ENCODE measurements around the gene AIG1.
"Not testable (repeated sequence)": the region's sequence is repeated elsewhere in the genome, so short reads cannot be mapped to it uniquely, and the experiment has no call there.

Gene AIG1

GRCh38 chr6:143058987-143059386 is 1.7 kb upstream of the AIG1 start:
- no peak for DNase-seq (ENCODE audit: low spot score)

DNA sequence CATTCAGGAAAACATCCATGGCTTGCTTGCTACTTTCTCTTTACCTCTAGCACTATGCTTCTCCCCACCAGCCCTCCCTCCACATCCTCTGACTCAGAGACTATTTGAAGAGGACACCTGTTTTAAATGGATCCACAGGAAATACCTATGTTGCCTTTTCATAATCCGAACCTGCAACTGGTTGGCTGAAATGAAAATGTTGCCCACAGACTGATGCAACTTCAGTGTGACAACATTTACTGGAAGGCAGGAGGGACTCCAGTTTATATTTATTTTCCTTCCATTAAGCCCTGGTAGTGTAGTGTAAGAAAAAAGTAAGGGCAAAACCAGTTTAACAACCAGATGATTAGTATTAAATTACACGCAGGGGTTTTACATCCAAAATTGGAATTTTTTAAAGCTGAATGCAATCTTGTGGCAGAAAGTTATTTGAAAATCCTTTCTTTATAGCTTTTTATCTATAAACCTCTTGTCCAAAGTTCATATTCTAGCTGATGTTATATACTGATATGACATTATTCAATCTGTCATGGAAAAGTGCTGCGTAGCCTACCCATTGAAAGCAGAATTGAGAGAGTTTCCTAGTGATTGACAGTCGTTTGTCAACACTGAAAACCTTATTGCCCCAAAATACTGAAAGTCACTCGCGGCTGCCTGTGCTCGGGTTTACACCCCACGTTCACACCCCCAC is 881 bp upstream of the AIG1 start:
- DNase-seq (ENCODE audit: low spot score), result peak; percentile 51

DNA sequence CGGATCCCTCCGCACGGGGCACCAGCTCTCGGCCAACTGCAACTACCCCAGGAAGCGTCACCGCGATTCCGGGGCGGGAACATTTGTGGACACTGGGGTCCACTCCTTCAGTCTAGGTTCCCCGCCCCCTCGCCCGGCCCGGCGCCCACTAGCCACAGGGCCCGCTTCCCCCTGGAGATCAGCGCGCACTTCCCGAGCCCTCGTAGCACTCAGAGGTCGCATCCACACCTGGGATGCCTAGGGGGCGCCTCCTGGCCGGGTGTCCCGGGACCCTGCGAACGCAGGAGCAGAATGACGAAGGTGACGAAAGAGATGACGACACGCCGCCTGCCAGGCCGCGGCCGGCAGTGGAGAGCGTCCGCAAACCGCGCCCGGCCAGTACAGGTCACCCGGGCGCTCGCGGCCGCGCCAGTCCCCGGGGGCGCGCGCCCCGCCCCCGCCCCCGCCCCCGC is 309 bp upstream of the AIG1 start:
- peak; percentile 63 for DNase-seq (ENCODE audit: low spot score)

DNA sequence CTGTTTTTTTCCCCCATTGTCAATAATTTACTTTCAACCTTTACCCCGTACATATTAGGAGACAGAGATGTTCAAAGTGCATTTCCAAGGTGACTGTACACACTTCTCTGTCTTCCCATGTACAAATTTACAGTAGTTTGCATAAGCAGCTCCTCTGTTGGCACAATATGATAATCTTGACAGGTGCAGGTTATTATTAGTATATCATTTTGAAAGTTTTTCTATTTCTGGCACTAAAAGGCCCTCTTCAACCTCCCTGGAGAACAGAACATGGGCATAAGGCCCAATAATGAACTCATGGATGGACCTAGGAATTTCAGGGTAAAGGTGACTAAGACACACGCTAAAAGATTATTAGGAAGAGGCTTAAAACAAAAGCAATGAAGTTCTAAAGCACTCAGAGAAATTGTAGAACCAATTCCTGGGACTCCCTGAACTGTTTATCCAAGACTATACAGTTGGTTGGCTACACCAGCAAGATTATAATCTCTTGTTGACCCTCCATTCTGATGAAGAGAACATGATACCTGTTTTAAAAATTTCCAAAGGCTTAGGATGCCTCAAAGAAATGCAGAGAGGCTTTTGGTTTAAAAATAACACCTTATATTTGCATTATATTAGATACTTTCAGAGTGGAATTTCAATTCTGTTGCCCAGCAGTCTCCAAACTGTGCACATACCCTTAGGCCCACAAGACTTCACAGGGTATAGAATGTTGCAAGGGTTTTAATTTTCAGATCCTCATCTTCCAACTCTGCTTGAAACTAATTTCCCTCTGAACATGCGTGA is 1.1 kb downstream of the AIG1 start:
- DNase-seq (ENCODE audit: low spot score), result no peak

DNA sequence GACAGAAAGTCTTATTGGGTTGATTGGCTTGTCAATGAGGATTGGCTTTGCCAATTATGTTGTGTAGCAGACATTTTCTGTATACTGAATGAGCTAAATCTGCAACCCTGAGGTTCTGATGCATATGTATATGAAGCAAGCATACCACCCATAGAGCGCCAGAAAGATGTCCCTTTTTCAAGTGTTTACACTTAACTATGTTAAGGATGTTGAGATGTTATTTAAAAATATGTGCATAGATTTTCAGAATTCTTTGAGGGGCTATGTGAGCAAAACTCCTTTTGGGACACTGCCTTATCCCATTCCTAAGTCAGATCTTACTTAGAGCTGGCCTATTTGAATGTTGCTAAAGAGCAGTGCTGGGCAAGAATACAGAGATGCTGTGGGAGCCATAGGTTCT is 1.9 kb downstream of the AIG1 start:
- no peak for DNase-seq (ENCODE audit: low spot score)

DNA sequence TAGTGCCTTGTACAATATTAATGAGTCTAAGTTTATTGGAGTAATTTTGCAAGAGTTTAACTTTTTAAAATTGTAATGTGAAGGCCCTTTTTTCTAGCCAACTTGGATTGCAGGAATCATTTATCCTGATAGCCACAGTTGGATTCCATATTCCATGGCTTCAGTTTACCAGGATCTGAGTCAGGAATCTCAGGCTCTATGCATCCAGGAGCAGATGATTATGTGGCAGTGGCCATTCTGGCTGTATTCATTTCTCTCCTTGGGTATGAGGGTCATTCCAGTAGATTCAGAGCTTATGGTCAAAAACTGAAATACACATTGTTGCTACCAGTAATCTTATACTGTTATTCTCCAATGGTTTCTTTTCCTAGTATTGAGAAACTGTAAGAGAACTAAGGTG is 2.9 kb downstream of the AIG1 start:
- no peak for DNase-seq (ENCODE audit: low spot score)

- no peak for DNase-seq (ENCODE audit: low spot score)
Observed at GRCh38 chr6:143064271-143064670, 3.6 kb downstream of the AIG1 start.

DNA sequence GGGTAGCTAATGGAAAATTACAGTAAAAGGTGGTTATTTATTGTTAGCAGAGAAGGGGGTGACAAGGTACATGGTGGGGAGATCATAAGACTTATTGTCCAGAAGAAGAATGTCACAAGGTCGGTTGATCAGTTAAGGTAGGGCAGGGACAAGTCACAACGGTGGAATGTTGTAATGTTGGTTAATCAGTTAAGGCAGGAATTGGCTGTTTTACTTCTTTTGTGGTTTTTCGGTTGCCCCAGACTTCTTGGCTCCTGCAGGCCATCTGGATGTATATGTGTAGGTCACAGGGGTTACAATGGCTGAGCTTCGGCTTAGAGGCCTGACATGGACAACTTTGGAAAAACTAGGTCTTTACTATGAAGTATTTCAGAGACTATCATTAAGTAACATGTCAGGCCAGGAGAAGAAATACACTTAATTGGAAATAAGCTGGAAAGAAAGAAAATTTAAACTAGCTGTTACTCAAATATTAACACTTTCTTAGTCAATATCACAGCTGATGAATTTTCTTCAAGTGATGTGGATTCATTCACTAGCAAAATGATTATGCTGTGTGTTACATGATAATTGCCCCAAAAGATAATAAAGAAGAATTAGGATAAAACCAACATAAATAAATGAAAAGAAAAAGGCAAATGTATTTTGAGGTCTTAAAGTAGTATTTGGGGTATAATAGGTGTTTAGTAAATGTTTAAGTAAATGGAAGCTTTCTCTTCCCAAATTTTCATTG is 4.4 kb downstream of the AIG1 start:
- no peak for DNase-seq (ENCODE audit: low spot score)

DNA sequence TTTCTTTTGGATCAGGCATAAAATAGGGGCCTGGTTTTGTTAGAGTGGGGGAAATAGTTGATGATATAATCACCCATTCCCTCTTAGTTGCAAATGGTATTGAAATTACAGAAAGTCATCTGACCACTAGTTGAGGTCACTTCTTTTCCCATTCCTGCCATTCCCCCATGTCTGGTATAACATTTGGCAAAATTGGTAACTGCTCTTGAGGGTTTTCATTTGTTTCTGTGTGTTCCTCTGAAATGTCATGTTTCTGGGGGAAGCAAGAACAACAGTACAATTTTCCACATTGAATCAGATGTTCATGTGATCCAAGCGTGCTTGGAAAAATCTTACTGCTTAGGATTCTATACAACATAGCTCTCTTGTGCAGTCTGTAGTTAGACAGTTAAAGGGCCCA is 7.3 kb downstream of the AIG1 start:
- no peak for DNase-seq (ENCODE audit: low spot score)

- DNase-seq (ENCODE audit: low spot score), result no peak
Observed at GRCh38 chr6:143074101-143074500, 13.4 kb downstream of the AIG1 start.

- no peak for DNase-seq (ENCODE audit: low spot score)
Observed at GRCh38 chr6:143074670-143075318, 14.1 kb downstream of the AIG1 start.

DNA sequence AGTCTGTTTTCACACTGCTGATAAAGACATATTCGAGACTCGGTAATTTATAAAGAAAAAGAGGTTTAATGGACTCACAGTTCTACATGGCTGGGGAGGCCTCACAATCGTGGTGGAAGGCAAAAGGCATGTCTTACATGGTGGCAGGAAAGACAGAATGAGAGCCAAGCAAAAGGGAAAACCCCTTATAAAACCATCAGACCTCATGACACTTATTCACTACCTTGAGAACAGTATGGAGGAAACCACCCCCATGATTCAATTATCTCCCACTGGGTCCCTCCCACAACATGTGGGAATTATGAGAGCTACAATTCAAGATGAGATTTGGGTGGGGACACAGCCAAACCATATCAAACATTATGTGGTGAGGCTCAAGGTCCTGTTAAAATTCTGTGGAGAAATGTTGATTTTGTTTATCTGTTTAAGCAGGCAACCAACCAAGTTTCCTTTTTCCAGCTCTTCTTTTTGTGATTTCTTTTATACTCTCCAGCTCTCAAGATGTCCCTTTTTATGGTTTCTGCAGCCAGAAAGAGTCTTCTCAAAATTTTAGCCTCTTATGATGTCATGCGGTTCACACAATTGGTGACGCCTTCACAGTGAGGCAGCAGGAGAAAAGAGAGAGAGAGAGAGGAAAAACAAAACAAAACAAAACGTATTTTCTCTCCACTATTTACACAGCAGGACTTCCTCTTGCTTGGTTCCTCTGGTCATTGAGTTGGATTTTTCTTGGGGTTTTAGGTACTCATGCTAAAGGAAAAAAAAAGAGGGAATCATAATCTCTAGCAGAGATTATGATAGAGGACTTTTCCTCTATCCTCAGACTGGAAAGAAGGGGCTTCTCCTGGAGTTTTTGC is 18.0 kb downstream of the AIG1 start:
- DNase-seq (ENCODE audit: low spot score), result no peak

- no peak for DNase-seq (ENCODE audit: low spot score)
Observed at GRCh38 chr6:143079325-143079640, 18.6 kb downstream of the AIG1 start.

DNA sequence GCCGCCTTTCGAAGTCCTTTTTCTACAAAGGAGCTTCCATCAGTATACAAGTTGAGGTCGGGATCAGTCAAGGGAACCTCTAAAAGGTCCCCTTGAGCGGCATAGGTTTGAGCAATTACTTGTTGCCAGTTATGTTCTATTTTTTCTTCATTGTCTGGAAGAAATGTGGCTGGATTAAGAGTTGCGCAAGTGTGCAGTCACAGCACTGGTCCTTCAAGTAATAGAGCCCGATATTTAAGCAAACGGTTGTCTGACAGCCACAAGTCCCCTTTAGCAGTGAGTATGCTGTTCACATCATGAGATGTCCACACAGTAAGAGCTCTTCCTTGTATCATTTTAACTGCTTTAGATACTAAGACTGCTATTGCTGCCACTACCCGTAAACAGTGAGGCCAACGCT is 21.6 kb downstream of the AIG1 start:
- not testable (repeated sequence) for DNase-seq (ENCODE audit: low spot score)

DNA sequence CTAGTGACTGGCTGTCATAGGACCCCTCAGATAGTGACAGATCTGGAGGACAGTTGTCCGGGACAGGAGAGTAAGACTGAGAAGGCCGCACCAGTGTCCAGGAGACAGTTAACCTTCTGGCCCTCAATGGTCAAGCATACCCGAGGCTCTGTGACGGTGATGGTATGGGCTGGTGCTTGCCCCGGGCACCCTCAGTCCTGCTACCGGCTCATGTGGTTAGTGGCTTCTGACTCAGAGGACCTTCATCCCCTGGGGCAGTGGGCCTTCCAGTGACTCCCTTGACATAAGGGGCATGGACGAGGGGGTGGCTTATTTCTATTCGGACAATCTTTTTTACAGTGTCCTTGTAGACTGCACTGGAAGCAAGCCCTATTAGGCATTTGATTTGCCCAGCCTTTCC is 23.3 kb downstream of the AIG1 start:
- not testable (repeated sequence) for DNase-seq (ENCODE audit: low spot score)

- not testable (repeated sequence) for DNase-seq (ENCODE audit: low spot score)
Observed at GRCh38 chr6:143087335-143087734, 26.6 kb downstream of the AIG1 start.

DNA sequence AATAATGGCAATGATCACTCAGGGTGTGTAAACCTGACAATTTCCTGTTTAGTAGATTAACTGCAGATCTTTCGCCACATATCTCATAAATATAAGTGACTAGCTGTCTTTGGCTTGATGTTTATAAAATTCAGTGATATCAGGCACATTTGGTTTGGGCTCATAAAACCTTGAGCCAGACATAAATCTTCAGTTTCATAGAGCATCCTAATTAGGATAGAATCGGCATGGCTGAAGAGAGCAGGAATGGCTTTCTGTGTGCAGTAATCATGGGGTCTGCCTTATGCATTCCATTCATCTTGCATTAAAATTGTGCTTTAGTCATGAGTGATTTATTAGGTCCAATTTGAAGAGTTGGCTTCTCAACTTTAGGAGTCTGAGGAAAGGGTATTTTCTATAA is 27.2 kb downstream of the AIG1 start:
- DNase-seq (ENCODE audit: low spot score), result no peak

GRCh38 chr6:143090314-143091044 is 29.8 kb downstream of the AIG1 start:
- DNase-seq (ENCODE audit: low spot score), result no peak

GRCh38 chr6:143092768-143093167 is 32.1 kb downstream of the AIG1 start:
- DNase-seq (ENCODE audit: low spot score), result no peak

GRCh38 chr6:143093290-143093689 is 32.6 kb downstream of the AIG1 start:
- no peak for DNase-seq (ENCODE audit: low spot score)

- DNase-seq (ENCODE audit: low spot score), result no peak
Observed at GRCh38 chr6:143096403-143096802, 35.7 kb downstream of the AIG1 start.
